Gastrocnemius medialis (tissue), 4 donors: ENCODE measurements around the gene NHSL1.

Source experiments
- CTCF ChIP-seq, 5 experiments: fragments of 450-650 bp in 3 of 5; fragments of 200-600 bp in 2 of 5; sonication (generic) in 2 of 5; IDR thresholded peaks in 4 of 5; conservative IDR thresholded peaks in 1 of 5; 1 replicate in 4 of 5; 2 replicates in 1 of 5; pipeline ENCODE4 v1.5.1; 2016 to 2019; ENCODE audit warnings: antibody characterized with exemption in 5 of 5, mild to moderate bottlenecking in 3 of 5, moderate library complexity in 3 of 5
- POLR2A ChIP-seq, 2 donors: fragments of 450-650 bp; IDR thresholded peaks; one replicate each; pipeline ENCODE4 v1.6.1; 2017; ENCODE audit warnings: antibody characterized with exemption in 2 of 2, mild to moderate bottlenecking in 2 of 2, moderate library complexity in 2 of 2

- no peak for TF ChIP-seq CTCF (IDR thresholded peaks at IDR 0.05 in 4 of 5, conservative IDR thresholded peaks at IDR 0.05 in 1 of 5)
- no peak for TF ChIP-seq POLR2A (IDR thresholded peaks at IDR 0.05)
These were observed 56.6 kb downstream of the NHSL1 start for GRCh38 chr6:138442663-138443062.
